GM23248 (cell line): ENCODE data around the gene ANKRD63.

ENCODE experiments used
- EZH2 ChIP-seq: fragments of 200-600 bp; sonication (generic); IDR thresholded peaks from 2 replicates; pipeline ENCODE4 v1.6.1; 2018; ENCODE audit warnings: antibody characterized with exemption, mild to moderate bottlenecking; ENCODE audit not compliant: insufficient read depth, poor library complexity, severe bottlenecking
- EZH2phosphoT487 ChIP-seq: fragments of 200-600 bp; sonication (generic); IDR thresholded peaks from 2 replicates; pipeline ENCODE4 v1.6.1; 2018; ENCODE audit warnings: antibody characterized with exemption, moderate library complexity, mild to moderate bottlenecking, low read depth; ENCODE audit not compliant: insufficient read depth

DNA sequence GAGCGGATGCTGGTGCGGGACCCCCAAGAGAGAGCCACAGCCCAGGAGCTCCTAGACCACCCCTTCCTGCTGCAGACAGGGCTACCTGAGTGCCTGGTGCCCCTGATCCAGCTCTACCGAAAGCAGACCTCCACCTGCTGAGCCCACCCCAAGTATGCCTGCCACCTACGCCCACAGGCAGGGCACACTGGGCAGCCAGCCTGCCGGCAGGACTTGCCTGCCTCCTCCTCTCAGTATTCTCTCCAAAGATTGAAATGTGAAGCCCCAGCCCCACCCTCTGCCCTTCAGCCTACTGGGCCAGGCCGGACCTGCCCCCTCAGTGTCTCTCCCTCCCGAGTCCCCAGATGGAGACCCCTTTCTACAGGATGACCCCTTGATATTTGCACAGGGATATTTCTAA lies 6.9 kb downstream of the ANKRD63 start:
- no peak for TF ChIP-seq EZH2
- TF ChIP-seq EZH2phosphoT487: no peak
